Pancreas (tissue), 10 donors: Measurements from ENCODE around the gene BMP6. TPM values are rescaled to one million over a fixed set of nuclear protein-coding genes. Genes with fewer than 3 reads are reported as not detected.
A peak's percentile ranks its signal among the peaks of the same experiment; 100 is the strongest.

Experiments used
- ATAC-seq, 4 donors: fragments of 200-7000 bp; cut with Tn5 transposase; one replicate each; pipeline versions ENCODE4 v1.8.0 to v1.9.1; 2020; ENCODE audit warnings: mild to moderate bottlenecking in 4 of 4, moderate library complexity in 4 of 4
- DNase-seq, 6 donors: peaks; one replicate each; pipeline ENCODE4 v3.0.0-alpha.2; 2020
- FAIRE-seq: peaks from 2 replicates; lab custom pipeline; 2012; peaks lifted over from hg19 to GRCh38; lab: Jason Lieb, UNC
- H3K27ac ChIP-seq, 4 donors: fragments of 200-600 bp; sonication (generic); 1 replicate in 3 of 4; 2 replicates in 1 of 4; pipeline versions ENCODE4 v1.5.0 to v1.8.0; 2020
- H3K27me3 ChIP-seq, 4 donors: fragments of 200-600 bp; one replicate each; pipeline ENCODE4 v1.8.0; 2021
- H3K36me3 ChIP-seq, 3 donors: fragments of 200-600 bp; sonication (generic) in 1 of 3; one replicate each; pipeline versions ENCODE4 v1.5.0 to v1.8.0; 2020 to 2021
- H3K4me1 ChIP-seq, 3 donors: fragments of 200-600 bp; one replicate each; pipeline ENCODE4 v1.8.0; 2021
- H3K4me3 ChIP-seq, 4 donors: fragments of 200-600 bp; sonication (generic) in 2 of 4; one replicate each; pipeline versions ENCODE4 v1.5.0 to v1.8.0; 2020 to 2021
- H3K9me3 ChIP-seq, 4 donors: fragments of 200-600 bp; one replicate each; pipeline ENCODE4 v1.8.0; 2021
- CTCF ChIP-seq, 4 donors: fragments of 200-600 bp; sonication (generic) in 3 of 4; IDR thresholded peaks; one replicate each; pipeline versions ENCODE4 v1.5.0 to v1.8.0; 2021; ENCODE audit warnings: antibody characterized with exemption in 4 of 4
- WGBS, 2 donors: extraction: QIAGEN DNeasy Blood & Tissue Kit; methylation state at CpG; one replicate each; pipeline ENCODE4 v1.1.7; 2013; 5-methylcytosine and 5-hydroxymethylcytosine counted together
- intact Hi-C, 3 donors: fragments of 100-400 bp; cut with DNase I; formaldehyde crosslinking; loops; one replicate each; pipeline versions ENCODE4 v1.11.1 to v1.14.2; 2022
- polyA plus RNA-seq, 2 donors: library from polyadenylated mRNA; stranded (reverse); fragments of 200-250 nt; gene quantifications; one replicate each; pipeline ENCODE4 v1.2.3, GENCODE V29; 2013
- total RNA-seq, 6 donors: library from RNA; stranded (reverse); fragmentation: NEBNext Ultra II Directional in 4 of 6; extraction: Animal tissue kit (Norgen Biotek cat#: 25700) in 4 of 6; gene quantifications; one replicate each; pipeline versions ENCODE4 v1.2.1 to v1.2.4, GENCODE V29; 2021 to 2023
- donor health status: healthy with polysubstance abuse.
- donor health status: DM: no; HTN: no; CAD: no; lungs with moderate emphysema.
- donor health status: DM: no; HTN: no; CAD: no.
- donor health status: control.
- donor health status: control.
- donor health status: Bipolar disorder and iron deficiency.
- donor health status: DM: yes; HTN: yes; CAD: no.
- donor health status: DM: no; HTN: no; CAD: no.
- donor health status: DM: no; HTN: no; CAD: no.
- donor health status: DM: yes; HTN: yes; CAD: no.

Gene BMP6
- total and polyA plus RNA-seq, 8 donors, result 0.09 to 0.69 (median 0.35) TPM

GRCh38 chr6:7899889-7900213 is 174.0 kb downstream of the BMP6 start:
- FAIRE-seq, result no peak
- Histone ChIP-seq H3K4me1 (peaks cover 0 to 6% (median 4%) of the 10 kb centered on the region in 3 donors), H3K27me3 (no peaks in the 10 kb centered on the region), H3K9me3 (no peaks in the 10 kb centered on the region), H3K27ac (no peak overlapping the region), H3K36me3 (peaks cover 3 to 60% (median 32%) of the 10 kb centered on the region in 3 donors), H3K4me3 (no peak overlapping the region)
- no peak for TF ChIP-seq CTCF (IDR thresholded peaks at IDR 0.05)
- no peak for DNase-seq
- ATAC-seq, result no peak
- WGBS, 2 donors, result 53 to 54% methylated on average over 4 of the region's 4 CpGs
- intact Hi-C loops, result no loop called here

- DNase-seq (no peak), FAIRE-seq (no peak), ATAC-seq (no peak)
- Histone ChIP-seq H3K4me1 (peaks cover 4 to 6% (median 5%) of the 10 kb centered on the region in 3 donors), H3K9me3 (no peaks in the 10 kb centered on the region), H3K36me3 (peaks cover 3 to 52% (median 30%) of the 10 kb centered on the region in 3 donors), H3K4me3 (no peak overlapping the region), H3K27ac (no peak overlapping the region), H3K27me3 (no peaks in the 10 kb centered on the region)
- intact Hi-C loops, result no loop called here
- no peak for TF ChIP-seq CTCF (IDR thresholded peaks at IDR 0.05)
- WGBS, 2 donors, result 70 to 76% methylated on average over 2 of the region's 2 CpGs
Measured at GRCh38 chr6:7900621-7901020, 174.7 kb downstream of the BMP6 start.

GRCh38 chr6:7901056-7901455 is 175.2 kb downstream of the BMP6 start:
- Histone ChIP-seq H3K4me1 (peaks cover 4 to 6% (median 5%) of the 10 kb centered on the region in 3 donors), H3K4me3 (no peak overlapping the region), H3K27me3 (no peaks in the 10 kb centered on the region), H3K27ac (no peak overlapping the region), H3K36me3 (peaks cover 3 to 50% (median 30%) of the 10 kb centered on the region in 3 donors), H3K9me3 (no peaks in the 10 kb centered on the region)
- ATAC-seq, result peak in 3 of 4 donors; percentile 24 to 69 (median 37)
- FAIRE-seq, result no peak
- intact Hi-C loops, result no loop called here
- no peak for TF ChIP-seq CTCF (IDR thresholded peaks at IDR 0.05)
- WGBS, 2 donors, result 39 to 49% methylated on average over 9 of the region's 9 CpGs
- peak in 2 of 6 donors; percentile 39 to 40 for DNase-seq

DNA sequence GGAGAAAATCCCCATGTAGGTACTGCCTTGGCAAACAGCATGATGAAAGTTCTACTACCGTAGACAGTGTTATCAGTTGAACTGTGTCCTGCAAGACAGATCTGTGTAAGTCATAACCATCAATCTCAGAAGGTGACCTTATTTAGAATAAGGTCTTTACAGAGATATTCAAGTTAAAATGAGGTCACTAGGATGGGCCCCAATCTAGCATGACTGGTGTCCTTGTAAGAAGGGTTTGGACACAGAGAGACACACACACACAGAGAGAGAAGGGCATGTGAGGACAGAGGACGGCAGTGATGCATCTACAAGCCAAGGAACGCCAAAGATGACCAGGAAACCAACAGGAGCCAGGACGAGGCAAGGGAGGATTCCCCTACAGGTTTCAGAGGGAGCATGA is 175.9 kb downstream of the BMP6 start:
- no peak for TF ChIP-seq CTCF (IDR thresholded peaks at IDR 0.05)
- no peak for ATAC-seq
- FAIRE-seq, result no peak
- Histone ChIP-seq H3K4me1 (peaks cover 4 to 7% (median 6%) of the 10 kb centered on the region in 3 donors), H3K9me3 (no peaks in the 10 kb centered on the region), H3K27me3 (no peaks in the 10 kb centered on the region), H3K36me3 (peaks cover 3 to 43% (median 30%) of the 10 kb centered on the region in 3 donors), H3K4me3 (no peak overlapping the region), H3K27ac (no peak overlapping the region)
- intact Hi-C loops, result no loop called here
- no peak for DNase-seq
- 65 to 76% methylated on average over 4 of the region's 4 CpGs for WGBS, 2 donors

DNA sequence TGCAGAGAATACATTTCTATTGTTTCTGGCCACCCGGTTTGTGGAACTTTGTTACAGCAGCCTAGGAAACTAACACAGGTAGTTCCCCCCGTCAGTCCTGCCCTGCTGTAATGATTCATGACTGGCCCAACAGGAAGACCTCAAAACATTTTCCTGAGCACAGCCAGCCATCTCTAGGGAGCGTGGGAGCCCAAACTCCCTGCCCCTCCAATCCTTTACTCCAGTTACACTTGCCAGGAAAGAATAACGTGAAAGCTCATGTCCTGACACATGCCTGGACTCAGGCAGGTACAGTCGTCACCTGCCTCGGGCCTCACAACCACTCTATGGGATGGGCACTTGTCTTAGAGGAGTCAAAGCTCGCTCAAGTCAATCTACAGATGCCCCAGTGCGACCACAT is 176.3 kb downstream of the BMP6 start:
- Histone ChIP-seq H3K27me3 (no peaks in the 10 kb centered on the region), H3K36me3 (peaks cover 3 to 39% (median 30%) of the 10 kb centered on the region in 3 donors), H3K27ac (no peak overlapping the region), H3K9me3 (no peaks in the 10 kb centered on the region), H3K4me1 (peaks cover 6 to 12% (median 7%) of the 10 kb centered on the region in 3 donors), H3K4me3 (no peak overlapping the region)
- FAIRE-seq (no peak), DNase-seq (no peak), ATAC-seq (no peak)
- intact Hi-C loops, result no loop called here
- WGBS, 2 donors, result 77 to 84% methylated on average over 8 of the region's 8 CpGs
- no peak for TF ChIP-seq CTCF (IDR thresholded peaks at IDR 0.05)
